ENCODE data around the gene GALR1. TPM values are rescaled to one million over a fixed set of nuclear protein-coding genes. Genes with fewer than 3 reads are reported as not detected.

Gene GALR1
- total and polyA plus RNA-seq, 2 experiments from 2014 or later, result 0.32 to 1.1 TPM

- TF ChIP-seq CREB1 (CRISPR knock-in tag; IDR thresholded peaks at IDR 0.05; ENCODE audit: low read depth) (no peak), NANOG (IDR thresholded peaks at IDR 0.05; ENCODE audit: borderline replicate concordance) (no peak), EZH2 (IDR thresholded peaks at IDR 0.05; ENCODE audit: low read depth, unreplicated experiment) (no peak)
These were observed 65.3 kb downstream of the GALR1 start for GRCh38 chr18:77314952-77315351.

GRCh38 chr18:77316008-77316407 lies 66.4 kb downstream of the GALR1 start:
- Histone ChIP-seq H3F3A (replicated peaks; ENCODE audit: low read depth) (no peaks in the 10 kb centered on the region), H4K20me1 (replicated peaks; ENCODE audit: insufficient read depth) (no peaks in the 10 kb centered on the region), H3K36me3 (ENCODE audit: insufficient read depth) (no peaks in the 10 kb centered on the region), H3K27me3 (ENCODE audit: insufficient read depth) (no peaks in the 10 kb centered on the region), H3K79me2 (replicated peaks; ENCODE audit: insufficient read depth) (no peaks in the 10 kb centered on the region), H3K4me1 (ENCODE audit: insufficient read depth) (peaks cover 27% of the 10 kb centered on the region), H3K4me2 (no peak overlapping the region), H3K4me3 (no peak overlapping the region), H3K27ac (ENCODE audit: low read depth) (no peak overlapping the region), H3K9me2 (ENCODE audit: insufficient read depth) (0 out of 2 replicates have a peak, but pooled peaks cover 4% of the 10 kb centered on the region), H2AFZ (no peak overlapping the region)
- Mint-ChIP-seq H3K9me3 (no peaks in the 10 kb centered on the region), H3K4me3 (no peak overlapping the region), H3K4me1 (peaks cover 28% of the 10 kb centered on the region), H3K27me3 (ENCODE audit: insufficient read depth, low read depth, poor library complexity) (no peaks in the 10 kb centered on the region), H3K27ac (no peak overlapping the region), H3K36me3 (ENCODE audit: low read depth) (no peaks in the 10 kb centered on the region)
- ATAC-seq (no peak), DNase-seq (ENCODE audit: low spot score) (no peak)
- no peak for TF ChIP-seq JUNB (IDR thresholded peaks at IDR 0.05; ENCODE audit: unreplicated experiment)
- TF ChIP-seq ZNF462 (CRISPR knock-in tag; IDR thresholded peaks at IDR 0.05), result no peak
- no peak for TF ChIP-seq STAT1 (IDR thresholded peaks at IDR 0.05; ENCODE audit: unreplicated experiment)
- no peak for TF ChIP-seq ETS1 (IDR thresholded peaks at IDR 0.05)
- TF ChIP-seq, protein P1, sequence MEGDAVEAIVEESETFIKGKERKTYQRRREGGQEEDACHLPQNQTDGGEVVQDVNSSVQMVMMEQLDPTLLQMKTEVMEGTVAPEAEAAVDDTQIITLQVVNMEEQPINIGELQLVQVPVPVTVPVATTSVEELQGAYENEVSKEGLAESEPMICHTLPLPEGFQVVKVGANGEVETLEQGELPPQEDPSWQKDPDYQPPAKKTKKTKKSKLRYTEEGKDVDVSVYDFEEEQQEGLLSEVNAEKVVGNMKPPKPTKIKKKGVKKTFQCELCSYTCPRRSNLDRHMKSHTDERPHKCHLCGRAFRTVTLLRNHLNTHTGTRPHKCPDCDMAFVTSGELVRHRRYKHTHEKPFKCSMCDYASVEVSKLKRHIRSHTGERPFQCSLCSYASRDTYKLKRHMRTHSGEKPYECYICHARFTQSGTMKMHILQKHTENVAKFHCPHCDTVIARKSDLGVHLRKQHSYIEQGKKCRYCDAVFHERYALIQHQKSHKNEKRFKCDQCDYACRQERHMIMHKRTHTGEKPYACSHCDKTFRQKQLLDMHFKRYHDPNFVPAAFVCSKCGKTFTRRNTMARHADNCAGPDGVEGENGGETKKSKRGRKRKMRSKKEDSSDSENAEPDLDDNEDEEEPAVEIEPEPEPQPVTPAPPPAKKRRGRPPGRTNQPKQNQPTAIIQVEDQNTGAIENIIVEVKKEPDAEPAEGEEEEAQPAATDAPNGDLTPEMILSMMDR (conservative IDR thresholded peaks at IDR 0.05; ENCODE audit: low read depth in 2 of 2), result no peak
- no peak for TF ChIP-seq NANOG (IDR thresholded peaks at IDR 0.05; ENCODE audit: borderline replicate concordance)
- no peak for TF ChIP-seq POLR2AphosphoS5 (IDR thresholded peaks at IDR 0.05; ENCODE audit: low read depth)
- no peak for TF ChIP-seq ZNF114 (CRISPR knock-in tag; IDR thresholded peaks at IDR 0.05)
- TF ChIP-seq EZH2phosphoT487 (IDR thresholded peaks at IDR 0.05; ENCODE audit: unreplicated experiment), result no peak
- no peak for TF ChIP-seq ZNF331 (CRISPR knock-in tag; IDR thresholded peaks at IDR 0.05; ENCODE audit: low read depth)

More at GRCh38 chr18:77314952-77315351, 65.3 kb downstream of the GALR1 start:
- no peaks in the 10 kb centered on the region for H3K36me3 ChIP-seq (ENCODE audit: insufficient read depth)
- H3K27ac ChIP-seq (ENCODE audit: low read depth), result no peak overlapping the region
- H2AFZ ChIP-seq, result no peak overlapping the region
- H3K36me3 Mint-ChIP-seq (ENCODE audit: low read depth), result no peaks in the 10 kb centered on the region
- H3K4me3 Mint-ChIP-seq, result no peak overlapping the region
- H3K79me2 ChIP-seq (replicated peaks; ENCODE audit: insufficient read depth), result no peaks in the 10 kb centered on the region
- ATAC-seq (no peak), DNase-seq (ENCODE audit: low spot score) (no peak)
- no peaks in the 10 kb centered on the region for H3F3A ChIP-seq (replicated peaks; ENCODE audit: low read depth)
- no peak overlapping the region for H3K4me3 ChIP-seq
- no peaks in the 10 kb centered on the region for H3K27me3 Mint-ChIP-seq (ENCODE audit: insufficient read depth, low read depth, poor library complexity)
- H3K27ac Mint-ChIP-seq, result peak overlapping the region; percentile 47; the same call in 1 of the 2 replicates
- no peaks in the 10 kb centered on the region for H3K9me3 Mint-ChIP-seq
- H3K4me1 ChIP-seq (ENCODE audit: insufficient read depth), result peaks cover 19% of the 10 kb centered on the region
- no peak overlapping the region for H3K4me2 ChIP-seq
- H3K27me3 ChIP-seq (ENCODE audit: insufficient read depth), result no peaks in the 10 kb centered on the region
- H3K4me1 Mint-ChIP-seq, result peaks cover 18% of the 10 kb centered on the region
- H3K9me2 ChIP-seq (ENCODE audit: insufficient read depth), result 0 out of 2 replicates have a peak, but pooled peaks cover 4% of the 10 kb centered on the region
- no peaks in the 10 kb centered on the region for H4K20me1 ChIP-seq (replicated peaks; ENCODE audit: insufficient read depth)

Data from GM23338 (cell line).